ENCODE data around the gene FNDC4.
A peak's percentile ranks its signal among the peaks of the same experiment; 100 is the strongest.

The FNDC4 gene

DNA sequence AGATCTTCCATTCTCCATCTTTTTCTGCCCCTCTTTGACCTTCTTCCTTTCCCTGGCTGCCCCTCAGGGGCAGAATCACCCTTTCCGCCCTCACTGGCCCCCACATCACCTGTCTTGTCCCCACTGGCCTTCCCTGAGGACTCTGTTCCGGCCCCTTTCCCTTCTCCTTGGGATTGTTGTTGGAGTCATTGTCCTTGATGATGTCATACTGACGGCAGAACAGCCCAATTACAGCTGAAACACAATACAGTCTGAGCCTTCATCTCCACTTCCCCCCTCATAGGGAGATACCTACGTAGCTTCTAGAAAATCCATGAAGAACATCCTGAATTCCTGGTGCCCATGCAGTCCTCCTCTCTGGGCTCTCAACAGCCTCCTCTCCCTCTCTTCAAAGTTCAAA is 2.4 kb downstream of the FNDC4 start:
- no peak for DNase-seq

DNA sequence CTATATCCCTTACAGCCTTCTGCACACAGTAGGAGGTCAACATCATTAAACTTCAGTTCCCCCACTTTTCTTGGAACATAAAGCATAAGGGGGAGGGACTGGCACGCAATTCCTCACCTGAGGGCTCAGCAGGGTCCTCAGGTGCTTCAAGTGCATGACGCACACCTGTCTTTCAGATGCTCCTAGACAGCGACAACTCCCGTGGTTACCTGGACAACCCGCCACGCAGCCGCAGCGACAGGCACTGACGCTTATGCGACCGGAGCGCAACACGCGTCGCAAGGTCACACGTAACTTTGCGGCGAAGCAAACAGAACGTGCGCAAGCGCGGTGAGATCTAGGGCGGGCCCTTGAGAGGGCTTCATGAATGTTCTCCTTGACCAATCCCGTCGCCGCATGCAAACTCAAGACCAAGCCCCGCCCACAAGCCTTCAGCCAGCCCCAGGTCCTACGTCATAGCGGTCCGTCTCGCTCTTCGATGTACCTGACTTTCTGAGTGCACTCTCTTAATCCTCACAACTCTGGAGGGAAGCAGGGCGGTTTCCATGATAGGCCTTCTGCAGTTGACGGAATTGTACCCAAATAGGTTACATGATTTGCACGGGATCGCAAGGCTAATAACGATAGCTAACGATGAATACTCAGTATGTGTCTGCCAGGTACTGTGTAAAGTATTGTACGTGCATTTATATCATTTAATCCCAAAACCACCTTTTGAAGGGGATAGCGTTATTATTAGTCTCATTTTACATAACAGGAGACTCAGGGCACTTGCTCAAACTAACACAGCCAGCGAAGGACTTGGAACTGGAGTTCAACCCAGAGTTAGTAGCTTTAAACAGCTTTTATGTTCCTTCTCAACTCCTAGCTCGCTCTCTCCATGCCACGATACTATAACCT is 5.3 kb downstream of the FNDC4 start, which contains the start of gene IFT172:
TSS of gene IFT172 (minus strand) at position 246 of the 900 bp plus-strand sequence. CDS start at position 156, 90 bp downstream.
- peak; percentile 99 for DNase-seq

- DNase-seq: no peak
Observed at GRCh38 chr2:27489118-27489497, 5.9 kb downstream of the FNDC4 start.

GRCh38 chr2:27485496-27485895 is 9.5 kb downstream of the FNDC4 start:
- no peak for DNase-seq

- no peak for DNase-seq
Observed at GRCh38 chr2:27471961-27472360, 23.0 kb downstream of the FNDC4 start.

GRCh38 chr2:27464443-27464842 is 30.6 kb downstream of the FNDC4 start:
- DNase-seq: no peak

DNA sequence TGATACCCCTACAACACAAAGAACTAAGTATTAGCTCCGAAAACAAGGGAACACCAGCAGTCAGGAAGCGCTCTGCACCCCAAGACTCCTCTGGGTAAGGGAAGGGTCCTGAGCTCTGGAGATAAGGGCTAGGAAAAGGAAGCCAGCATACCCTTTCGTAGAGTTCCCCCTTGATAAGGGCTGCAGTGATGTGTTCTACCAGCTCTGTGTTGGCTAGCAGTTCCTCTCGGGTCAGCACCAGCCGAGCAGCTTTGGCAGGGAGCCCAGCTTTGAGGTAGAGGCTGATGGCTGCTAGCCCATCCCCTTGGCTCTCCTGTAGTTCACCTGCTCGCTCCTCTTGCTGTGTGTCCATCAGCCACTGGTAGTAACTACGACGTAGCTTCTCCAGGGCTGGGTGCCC is 33.9 kb downstream of the FNDC4 start:
- no peak for DNase-seq

GRCh38 chr2:27453968-27454367 is 41.0 kb downstream of the FNDC4 start:
- DNase-seq: no peak

DNA sequence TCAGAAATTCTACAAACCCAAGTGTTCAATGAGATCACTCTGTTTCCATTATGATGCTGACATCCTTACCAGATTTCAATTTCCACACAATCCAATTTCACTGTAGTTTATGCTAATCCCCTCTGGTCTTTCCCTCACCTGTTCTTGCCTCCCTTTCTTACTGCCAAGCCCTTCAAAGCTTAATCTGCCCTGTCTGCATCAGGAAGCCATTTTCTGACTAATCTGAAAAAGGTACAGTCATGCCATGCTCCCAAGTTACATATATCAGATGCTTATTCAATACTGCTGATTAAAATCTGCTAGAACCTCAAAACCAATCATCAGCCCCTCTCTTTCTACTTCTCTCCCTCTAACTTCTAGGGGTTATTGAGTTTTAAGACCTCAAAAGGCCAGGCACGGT is 43.9 kb downstream of the FNDC4 start:
- DNase-seq: no peak

DNA sequence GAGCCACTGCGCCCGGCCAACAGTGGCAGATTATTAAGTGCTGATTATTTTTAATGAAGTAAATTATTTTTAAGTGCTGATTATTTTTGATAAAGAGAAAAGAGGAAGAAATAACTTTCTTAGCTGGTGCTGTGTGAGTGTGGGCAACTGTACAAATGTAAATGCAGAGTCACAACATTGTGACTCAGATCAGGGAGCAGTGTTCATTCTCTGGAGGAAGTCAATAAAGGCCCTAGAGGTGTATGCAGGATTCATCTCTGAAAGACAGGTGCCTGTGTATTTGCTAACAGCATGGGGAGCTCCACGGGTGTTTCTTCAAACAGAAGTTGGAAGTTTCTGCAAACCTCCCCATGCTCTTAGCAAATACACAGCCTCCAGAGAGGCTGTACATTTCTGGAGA is 46.6 kb downstream of the FNDC4 start:
- DNase-seq: no peak

GRCh38 chr2:27446057-27446456 is 48.9 kb downstream of the FNDC4 start:
- no peak for DNase-seq

- no peak for DNase-seq
Observed at GRCh38 chr2:27445615-27446014, 49.4 kb downstream of the FNDC4 start.

DNA sequence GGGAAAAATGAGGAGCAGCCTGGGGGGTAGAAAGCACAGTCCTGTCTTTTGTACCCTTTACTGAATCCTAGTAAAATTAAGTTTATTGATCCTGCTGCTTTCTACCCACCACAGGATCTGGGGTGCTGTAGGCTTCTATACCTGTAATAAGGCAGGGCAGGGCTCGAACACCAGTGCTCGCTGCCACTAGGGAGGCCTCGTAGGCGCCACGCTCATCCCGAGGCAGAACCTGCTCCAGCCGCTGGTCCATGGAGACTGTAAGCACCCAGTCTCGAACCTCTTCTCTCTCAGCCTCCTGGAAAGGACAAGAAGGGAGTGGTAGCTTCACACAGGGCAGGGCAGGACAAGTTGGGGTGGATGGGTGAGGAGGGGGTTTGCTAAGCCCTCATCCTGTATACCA is 49.8 kb downstream of the FNDC4 start:
- no peak for DNase-seq

GRCh38 chr2:27442920-27443282 is 52.1 kb downstream of the FNDC4 start:
- no peak for DNase-seq

GRCh38 chr2:27441958-27442919 is 52.8 kb downstream of the FNDC4 start, which contains the start of gene KRTCAP3:
Gene KRTCAP3 (plus strand): TSS chr2:27442381. CDS start chr2:27442413, 32 bp downstream.
- peak; percentile 37 for DNase-seq

All from NCI-H2081 treated with DMSO at 0.1 percent for 48 hours (cell line).